GM19397 (cell line): ENCODE results near the gene ELK4.
"Not testable (repeated sequence)": the region's sequence is repeated elsewhere in the genome, so short reads cannot be mapped to it uniquely, and the experiment has no call there.

Experiments used
- ATAC-seq: cut with Tn5 transposase; IDR thresholded peaks from one replicate; pipeline ENCODE4 v1.9.1; 2021; ENCODE audit warnings: mild to moderate bottlenecking, moderate library complexity; ENCODE audit not compliant: unreplicated experiment

Gene ELK4

DNA sequence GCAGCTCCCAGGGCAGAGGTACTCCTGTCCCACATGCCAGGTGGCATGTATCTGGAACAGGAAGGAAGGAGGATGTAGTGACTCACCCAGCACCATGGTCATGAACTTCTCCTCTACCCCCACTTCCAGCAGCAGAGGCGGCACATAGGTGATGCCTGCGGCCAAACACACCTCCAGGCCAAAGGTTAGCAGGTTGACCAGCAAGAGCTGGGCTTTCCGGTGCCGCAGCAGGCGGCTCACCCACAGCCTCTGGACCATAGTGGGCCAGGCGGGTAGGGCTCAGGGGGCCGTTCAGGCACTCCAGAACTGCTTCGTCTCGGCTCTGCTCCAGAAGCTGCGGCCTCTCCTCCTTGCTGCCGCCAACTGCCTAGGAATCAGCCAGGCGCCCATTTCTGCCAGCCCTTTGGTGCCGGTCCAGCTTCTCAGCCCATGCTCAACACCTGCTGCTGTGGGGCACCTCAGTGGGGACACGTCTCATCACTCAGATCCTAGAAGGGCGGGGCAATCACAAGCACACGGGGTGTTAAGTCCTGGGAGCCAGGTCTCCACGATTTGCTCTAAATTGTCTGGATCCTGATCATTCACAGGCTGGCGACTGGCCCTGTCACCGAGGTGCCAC lies 32.7 kb upstream of the ELK4 start:
- no peak for ATAC-seq

DNA sequence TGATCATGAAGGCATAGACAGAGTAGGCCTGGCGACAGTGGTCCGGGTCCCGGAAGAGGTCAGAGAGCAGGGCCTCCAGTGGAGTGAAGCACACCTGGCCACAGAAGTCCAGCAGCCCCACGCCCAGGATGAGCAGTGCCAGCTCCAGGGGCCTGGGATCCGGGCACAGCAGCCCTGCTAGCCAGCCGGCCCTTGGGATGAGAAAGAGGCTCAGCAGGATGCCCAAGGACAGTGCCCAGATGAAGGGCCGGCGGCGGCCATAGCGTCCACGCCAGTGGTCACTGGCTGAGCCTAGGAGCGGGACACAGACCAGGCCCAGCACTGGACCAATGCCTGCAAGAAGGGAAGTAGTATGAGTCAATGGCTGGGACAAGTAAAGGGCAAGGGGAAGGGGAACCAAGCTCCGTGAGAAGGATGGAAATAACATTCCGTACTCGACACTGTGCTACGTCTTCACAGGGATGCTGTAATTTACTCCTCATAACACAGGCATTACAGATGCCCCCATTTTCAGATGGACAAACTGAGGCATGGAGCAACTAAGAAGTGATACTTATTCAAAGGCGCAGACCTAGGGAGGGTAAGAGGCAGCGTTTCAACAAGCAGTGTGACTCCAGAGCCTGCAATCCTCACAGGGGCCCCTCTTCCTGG lies 31.6 kb upstream of the ELK4 start:
- no peak for ATAC-seq

DNA sequence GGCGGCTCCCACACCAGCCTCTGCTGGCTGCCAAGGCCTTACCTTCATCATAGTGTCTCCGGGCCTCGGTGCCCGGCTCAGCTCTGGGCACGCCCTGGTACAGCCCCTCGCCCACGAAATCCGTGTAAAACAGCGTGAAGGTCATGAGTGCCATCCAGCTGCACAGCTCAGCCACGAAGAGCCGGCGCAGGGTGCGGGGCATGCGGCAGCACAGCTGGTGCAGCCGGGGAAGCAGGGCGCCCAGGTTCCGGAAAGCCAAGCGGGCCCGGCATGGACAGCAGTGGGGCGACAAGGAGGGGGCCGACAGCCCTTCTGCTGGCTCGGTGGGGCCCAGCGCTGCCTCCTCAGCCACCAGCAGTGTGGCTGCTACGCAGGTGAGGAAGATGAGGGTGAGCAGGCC lies 31.0 kb upstream of the ELK4 start:
- ATAC-seq, result no peak

DNA sequence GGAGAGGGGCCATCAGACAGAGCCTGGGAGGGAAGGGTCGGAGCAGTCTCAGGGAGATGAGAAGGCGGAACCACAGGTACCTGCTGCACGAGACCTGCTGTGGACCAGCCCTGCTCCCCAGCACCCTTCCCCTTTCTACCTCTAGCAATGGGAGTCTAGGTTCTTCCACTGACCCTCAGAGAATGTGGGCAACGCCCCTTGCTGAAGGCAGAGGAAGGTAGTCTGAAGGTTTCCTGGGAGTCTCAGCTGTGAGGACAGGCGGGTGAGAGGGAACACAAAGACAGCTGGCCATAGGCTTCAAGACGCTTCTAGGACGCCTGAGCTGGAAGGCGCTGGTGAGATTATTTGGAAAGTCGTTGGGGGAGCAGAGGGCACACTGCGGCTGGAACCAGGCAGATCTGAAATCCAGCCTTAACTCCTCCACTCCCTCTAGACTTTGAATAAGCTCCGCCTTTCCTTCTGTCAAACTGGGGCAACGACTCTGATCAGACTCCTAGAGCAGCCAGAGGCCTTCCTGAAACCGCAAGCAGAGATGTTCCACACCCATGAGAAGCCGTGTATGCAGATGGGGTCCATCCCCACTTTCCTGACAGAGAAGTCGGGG lies 30.4 kb upstream of the ELK4 start:
- no peak for ATAC-seq

DNA sequence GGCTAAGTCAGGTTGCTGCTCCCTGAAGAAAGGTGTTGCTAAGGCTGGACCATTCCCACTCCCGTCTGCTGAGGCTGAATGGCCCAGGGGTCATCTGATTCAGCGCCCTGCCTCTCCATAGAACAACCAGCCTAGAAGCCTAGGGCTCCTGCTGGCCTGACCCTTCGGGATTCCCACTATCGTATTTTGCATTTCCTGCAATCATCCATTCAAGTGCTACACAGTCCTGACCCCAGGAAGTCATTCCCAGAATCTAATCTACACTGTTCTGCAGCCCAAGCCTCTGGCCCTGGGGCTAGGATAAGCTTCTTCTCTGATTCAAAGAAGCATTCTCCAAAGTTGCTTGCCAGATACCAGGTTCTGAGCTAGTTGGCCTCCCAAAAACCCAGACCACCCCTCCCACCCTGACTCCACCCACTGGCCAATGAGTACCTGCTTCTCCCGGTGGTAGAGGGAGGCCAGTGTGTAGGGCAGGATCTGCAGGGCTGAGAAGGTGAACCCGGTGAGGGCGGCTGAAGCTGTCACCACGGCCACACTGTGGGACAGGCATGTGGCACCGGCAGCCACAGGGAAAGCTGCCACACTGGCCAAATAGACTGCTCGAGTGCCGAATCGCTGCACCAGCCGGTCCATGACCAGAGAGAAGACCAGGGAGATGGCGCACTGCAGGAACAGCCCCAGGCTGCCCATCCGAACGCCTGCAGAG lies 29.8 kb upstream of the ELK4 start:
- no peak for ATAC-seq

DNA sequence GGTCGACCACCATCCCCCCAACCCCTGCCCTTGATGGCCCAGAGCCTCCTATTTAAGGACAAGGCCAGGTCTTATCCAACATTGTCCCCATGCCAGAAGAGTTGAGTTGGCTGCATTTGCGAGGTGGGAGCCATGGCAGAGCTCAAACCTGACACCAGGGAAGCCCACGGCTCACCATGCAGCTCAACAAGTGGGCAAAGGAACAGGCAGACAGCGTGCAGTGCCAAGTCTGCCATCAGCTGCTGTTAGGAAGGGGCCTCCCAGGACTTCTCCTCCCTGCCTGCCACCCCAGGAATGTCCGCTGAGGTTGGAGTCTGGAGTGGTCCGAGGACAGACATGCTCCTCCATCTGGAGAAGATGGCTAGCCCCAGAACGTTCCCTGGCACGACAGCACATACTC lies 28.6 kb upstream of the ELK4 start:
- ATAC-seq, result no peak

DNA sequence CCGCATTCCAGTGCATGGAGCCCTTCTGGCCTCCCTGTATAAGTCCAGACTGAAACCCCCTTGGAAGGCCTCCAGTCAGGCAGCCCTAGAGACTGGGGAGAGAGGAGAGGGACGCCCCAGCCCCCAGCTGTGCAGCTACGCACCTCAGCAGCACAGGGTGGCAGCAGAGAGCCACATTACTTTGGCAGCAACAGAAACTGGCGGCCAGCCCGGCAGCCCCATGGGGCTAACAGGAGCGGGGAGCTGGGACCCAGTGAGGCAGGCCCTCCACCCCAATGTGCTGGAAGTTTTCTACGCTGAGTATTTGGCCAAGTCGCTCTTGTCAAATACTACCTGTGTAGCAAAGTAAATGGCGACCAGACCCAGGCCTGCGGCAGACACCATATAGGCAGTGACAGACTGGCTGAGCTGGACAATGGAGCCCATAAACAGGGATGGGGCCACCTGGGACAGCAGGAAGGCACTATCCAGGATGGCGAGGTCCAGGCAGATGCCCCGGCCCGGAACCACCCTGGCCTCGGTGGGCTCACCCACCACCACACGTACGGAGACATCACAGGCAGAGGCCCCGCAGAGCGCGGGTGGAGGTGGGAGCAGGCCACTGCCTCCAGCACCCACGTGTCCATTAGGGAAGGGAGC lies 27.3 kb upstream of the ELK4 start:
- ATAC-seq, result no peak

DNA sequence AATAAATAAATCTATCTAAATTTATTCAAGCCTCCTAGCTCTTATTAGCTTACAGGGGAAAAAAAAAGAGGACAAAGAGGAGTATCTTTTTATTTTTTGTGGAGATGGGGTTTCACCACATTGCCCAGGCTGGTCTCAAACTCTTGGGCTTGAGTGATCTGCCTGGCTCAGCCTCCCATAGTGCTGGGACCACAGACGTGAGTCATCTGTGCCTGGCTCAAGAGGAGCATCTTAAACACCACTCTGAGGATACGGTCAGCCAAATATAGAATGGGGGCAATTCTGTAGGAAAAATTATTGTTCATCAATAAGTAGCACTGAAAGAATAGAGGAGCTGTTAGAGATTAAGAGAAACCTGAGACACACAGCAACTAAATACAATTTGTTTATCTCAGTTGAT lies 24.4 kb upstream of the ELK4 start:
- no peak for ATAC-seq

DNA sequence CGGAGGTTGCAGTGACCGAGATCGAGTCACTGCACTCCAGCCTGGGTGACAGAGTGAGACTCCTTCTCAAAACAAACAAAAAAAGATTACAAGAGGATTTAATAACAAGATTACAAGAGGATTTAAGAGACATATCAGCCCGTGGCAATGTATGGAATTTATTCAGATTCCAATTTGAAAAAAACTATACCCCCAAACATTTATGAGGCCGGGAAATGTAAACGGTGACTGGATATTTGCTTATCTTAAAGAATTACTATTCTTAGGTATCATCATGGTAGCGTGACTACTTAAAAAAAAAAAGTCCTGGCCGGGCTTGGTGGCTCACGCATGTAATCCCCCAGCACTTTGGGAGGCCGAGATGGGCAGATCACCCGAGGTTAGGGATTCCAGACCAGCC lies 21.2 kb upstream of the ELK4 start:
- ATAC-seq, result no peak

DNA sequence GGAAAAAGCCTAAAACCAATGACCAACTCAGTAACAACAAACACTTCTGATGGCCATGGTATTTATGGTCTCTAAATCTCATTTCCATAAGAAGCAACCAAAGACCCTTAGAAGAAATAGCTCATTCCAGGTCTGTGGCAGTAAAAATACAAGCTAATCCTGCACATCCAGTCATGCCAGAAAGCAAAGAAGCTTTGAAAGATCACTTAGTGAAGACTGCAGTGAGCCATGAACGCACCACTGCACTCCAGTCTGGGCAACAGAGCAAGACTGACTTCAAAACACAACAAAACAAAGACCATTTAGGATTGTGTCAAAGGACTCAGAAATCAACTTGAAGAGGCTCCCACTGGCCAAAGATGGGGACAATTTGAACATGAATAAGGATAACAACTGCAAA lies 18.4 kb upstream of the ELK4 start:
- no peak for ATAC-seq

DNA sequence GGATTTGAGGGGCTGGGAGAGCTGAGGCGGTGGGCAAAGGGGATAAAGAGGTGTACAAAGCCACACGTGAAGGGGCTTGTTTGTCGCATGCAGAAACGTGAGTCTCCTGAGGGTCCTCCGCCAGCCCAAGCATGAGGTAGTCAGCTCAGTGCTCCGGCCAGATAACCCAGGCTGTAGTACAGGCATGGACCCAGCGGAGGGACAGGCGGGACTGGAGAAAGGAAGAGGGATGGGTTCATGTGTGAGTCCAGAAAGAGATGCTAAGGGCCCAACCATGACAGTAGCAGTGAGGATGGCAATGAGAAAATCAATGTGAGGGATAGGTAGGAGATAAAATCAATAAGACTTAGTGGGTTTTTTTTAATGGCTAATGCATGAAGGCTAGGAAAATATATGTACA lies 13.7 kb upstream of the ELK4 start:
- ATAC-seq, result no peak

DNA sequence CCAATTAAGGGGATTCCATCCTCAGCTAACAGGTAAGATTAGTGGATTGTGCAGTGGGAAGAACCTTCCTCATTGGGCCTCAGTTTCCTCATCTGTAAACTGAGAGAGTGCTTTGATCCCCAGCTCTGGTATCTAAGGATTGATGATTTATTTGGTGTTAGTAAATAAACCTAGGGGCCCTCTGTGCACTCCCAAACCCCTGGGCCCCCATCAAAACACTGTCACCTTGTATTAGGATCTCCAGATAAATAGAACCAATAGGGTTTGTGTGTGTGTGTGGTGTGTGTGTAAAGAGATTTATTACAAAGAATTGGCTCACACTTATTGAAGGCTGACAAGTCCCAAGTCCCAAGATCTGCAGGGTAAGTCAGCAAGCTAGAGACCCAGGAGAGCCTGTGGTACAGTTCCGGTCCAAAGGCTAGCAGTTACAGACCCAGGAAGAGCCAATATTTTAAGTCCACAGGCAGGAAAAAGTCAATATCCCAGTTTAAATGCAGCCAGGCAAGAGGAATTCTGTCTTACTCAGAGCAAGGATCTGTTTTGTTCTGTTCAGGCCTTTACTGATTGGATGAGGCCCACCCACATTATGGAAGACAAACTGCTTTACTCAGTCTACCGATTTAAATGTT lies 11.0 kb upstream of the ELK4 start:
- ATAC-seq, result no peak

DNA sequence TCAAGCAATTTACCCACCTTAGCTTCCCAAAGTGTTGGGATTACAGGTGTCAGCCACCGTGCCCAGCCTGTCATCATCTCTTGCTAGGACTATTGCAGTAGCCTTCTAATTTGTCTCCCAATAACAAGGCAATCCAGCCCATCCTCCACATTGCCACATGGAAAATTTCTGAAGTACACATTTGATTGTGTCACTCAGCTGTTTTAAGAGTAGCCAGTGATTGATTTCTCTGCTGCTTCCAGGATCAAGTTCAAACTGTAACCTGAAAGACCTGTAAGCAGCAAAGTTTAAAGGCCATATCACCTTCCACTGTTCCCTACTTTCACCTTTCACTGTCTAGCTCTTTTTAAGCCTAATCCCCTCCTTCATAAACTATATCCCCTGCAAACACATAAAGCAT lies 7.8 kb upstream of the ELK4 start:
- ATAC-seq, result no peak

DNA sequence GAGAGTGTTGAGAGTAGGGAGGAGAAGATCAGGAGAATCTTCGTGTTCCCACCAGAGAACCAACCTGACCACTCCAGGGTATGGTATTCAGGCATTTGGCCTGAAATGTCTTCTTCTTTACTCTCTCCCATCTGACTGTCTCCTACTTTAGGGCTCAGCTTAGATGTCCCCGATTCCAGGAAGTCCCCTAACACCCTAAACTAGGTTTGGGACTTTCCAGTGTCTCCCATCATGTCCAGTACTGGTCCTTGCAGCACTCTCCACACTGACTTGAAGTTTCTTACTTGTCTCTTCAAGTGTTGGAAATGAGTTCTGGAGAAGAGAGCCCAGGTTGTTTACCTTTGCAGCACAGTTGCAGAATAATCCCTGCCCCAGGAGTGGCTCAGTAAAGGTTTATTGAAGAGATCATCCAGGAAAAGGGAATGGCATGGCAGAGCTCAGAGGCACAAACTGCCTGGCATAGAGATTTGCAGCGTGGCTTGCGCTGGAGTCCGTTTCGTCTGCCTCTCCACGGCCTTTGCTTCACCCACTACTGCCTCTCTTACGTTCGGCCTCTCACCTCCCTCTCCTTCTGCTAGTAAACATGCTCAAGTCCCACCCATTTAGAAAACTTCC lies 6.2 kb upstream of the ELK4 start:
- no peak for ATAC-seq

DNA sequence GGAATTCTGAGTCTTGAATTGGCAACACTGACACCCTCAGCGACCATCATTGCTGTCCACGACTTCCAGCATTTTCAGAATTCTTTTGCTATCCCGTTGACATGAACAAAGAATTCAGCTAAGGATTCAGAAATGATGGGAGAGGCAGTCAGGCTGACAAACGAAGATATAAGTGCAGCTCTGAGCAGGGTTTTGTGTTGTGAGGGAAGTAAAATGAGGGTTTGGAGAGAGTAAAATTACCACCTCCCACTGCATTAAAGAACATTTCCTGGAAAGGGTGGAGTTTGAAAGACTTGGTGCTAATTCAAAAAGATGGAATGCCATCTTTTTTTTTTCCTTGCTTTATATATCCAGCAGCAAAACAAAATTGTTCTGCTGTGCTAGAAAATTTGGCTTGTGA lies 4.9 kb upstream of the ELK4 start:
- ATAC-seq, result no peak

DNA sequence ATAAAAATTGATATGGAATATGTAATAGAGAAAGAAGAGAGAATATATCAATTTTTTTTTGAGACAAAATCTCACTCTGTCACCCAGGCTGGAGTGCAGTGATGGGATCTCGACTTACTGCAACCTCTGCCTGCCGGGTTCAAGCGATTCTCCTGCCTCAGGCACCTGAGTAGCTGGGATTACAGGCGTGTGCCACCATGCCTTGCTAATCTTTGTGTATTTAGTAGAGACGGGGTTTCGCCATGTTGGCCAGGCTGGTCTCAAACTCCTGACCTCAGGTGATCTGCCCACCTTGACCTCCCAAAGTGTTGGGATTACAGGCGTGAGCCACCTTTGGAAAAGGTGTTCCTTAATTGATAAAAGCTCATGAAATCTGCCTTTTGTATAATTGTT lies 4.3 kb upstream of the ELK4 start:
- ATAC-seq, result not testable (repeated sequence)

DNA sequence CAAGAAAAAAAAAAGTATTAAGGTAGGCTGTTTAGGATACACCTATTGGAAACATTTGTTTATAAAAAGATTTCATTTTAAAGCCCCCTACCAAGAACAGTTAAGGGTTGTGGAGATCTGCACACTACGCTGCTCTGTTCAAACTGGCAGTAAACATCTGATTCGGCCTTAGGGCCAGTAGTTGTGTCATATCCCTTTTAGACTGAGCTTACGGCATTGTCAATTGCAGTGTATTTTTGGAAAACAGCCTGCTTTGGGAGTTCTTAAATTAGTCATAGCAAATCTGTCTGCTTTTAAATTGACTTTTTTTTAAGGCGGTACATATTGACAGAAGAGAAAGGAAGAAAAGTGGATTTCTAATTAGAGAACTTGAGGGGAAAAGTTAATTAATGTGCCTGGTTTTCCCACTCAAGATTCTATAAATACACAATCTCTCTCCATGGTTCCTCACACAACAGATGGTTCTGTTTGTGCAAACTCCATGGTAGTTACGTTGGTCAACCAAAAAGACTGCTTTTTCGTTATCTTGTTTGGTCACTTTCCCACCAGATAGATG lies 1.7 kb upstream of the ELK4 start:
- ATAC-seq, result no peak

DNA sequence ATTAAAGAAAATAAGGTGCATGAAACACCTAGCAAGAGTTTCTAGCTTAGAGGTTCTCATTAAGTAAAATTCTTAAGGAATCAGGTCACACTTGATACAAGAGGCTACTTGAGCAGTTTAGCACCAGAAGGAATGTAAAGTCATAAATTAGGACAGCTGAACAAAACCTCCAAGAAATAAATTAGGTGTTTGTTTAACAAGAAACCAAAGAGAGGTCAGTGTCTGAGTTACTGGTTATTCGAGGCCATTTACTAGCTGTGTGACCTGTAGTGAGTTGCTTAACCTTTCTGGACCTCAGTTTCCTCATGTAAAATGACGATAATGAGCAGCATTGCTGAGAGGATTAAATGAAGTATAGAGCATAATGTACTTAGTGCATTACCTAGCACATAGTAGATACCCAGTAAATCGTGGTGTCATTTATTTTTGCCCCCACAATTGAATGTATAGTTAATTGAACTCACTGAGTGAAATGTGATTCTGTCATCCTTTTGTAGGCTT lies 908 bp upstream of the ELK4 start:
- no peak for ATAC-seq

DNA sequence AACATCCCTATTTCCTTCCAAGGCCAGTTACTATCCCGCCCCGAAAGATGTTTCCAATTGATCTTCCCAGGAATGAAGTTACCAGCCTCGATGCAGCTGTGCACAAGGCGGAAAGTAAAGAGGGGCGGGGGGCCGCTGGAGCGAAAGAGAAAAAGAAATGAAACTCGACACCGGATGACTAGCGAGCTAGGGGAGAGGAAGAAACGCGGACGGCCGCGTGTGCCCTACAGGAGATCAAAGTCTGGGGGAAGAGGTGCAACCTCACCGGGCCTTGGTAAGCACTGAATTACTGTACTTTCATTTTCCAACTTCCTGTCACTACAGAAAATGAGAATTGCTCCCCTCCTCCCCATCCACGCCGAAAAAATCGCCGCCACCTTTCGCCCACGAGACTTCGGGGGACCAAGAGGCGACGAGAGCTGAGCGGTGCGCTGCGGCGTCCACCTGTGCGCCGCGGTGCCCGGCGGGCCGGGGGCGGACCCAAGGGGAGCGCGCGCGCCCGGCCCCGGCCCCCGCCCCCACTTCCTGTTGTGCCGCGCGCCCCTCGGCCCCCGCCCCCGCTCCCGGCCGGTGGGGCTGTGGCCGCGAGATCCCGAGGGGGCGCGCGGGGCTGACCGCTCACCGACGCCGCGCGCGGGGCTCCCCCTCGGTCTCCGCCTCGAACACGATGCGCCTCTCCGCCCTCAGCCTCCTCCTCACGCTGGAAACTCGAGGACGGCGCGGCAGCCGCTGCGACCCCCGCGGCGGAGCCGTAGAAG lies 622 bp downstream of the ELK4 start:
- peak; percentile 62 for ATAC-seq

DNA sequence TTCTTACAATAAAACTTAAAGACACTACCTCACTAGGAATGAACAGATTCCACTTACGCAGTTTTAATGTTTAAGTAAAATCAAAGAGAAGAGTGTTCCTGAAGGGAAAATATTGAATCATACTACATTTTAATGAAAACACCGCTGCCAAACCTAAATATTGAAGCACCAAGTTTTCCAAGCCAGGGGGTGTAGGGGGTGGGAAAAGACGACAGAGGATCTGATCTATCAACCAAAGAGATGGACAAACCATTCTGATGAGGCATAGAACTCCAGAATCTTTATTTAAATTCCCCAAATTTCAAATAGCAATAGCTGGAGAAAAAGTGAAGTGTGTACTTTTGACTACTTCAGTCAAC lies 1.2 kb downstream of the ELK4 start:
- no peak for ATAC-seq
